Subcutaneous abdominal adipose tissue (tissue), 5 donors: ENCODE data around the gene SLC25A39.
A peak's percentile ranks its signal among the peaks of the same experiment; 100 is the strongest.
"Not testable (repeated sequence)": the region's sequence is repeated elsewhere in the genome, so short reads cannot be mapped to it uniquely, and the experiment has no call there.

ENCODE experiments used
- H3K27ac ChIP-seq: one replicate; pipeline ENCODE4 v1.7.0; 2013; ENCODE audit warnings: low read depth, mild to moderate bottlenecking, inconsistent platforms, low read length, moderate library complexity
- H3K27me3 ChIP-seq, 5 donors: one replicate each; pipeline ENCODE4 v1.7.0; 2013; ENCODE audit warnings: low read length in 5 of 5, inconsistent platforms in 1 of 5; ENCODE audit not compliant: control insufficient read depth in 5 of 5, insufficient read depth in 4 of 5
- H3K36me3 ChIP-seq, 5 donors: one replicate each; pipeline ENCODE4 v1.7.0; 2013; ENCODE audit warnings: low read length in 5 of 5; ENCODE audit not compliant: control insufficient read depth in 5 of 5, insufficient read depth in 5 of 5
- H3K4me1 ChIP-seq, 5 donors: one replicate each; pipeline ENCODE4 v1.7.0; 2013; ENCODE audit warnings: low read length in 5 of 5, mild to moderate bottlenecking in 3 of 5, moderate library complexity in 1 of 5; ENCODE audit not compliant: control insufficient read depth in 5 of 5, insufficient read depth in 5 of 5
- H3K4me3 ChIP-seq, 5 donors: one replicate each; pipeline ENCODE4 v1.7.0; 2013; ENCODE audit warnings: low read length in 5 of 5, low read depth in 1 of 5
- H3K9ac ChIP-seq, 5 donors: one replicate each; pipeline ENCODE4 v1.7.0; 2013; ENCODE audit warnings: low read length in 5 of 5, mild to moderate bottlenecking in 4 of 5, moderate library complexity in 3 of 5
- H3K9me3 ChIP-seq, 5 donors: one replicate each; pipeline ENCODE4 v1.7.0; 2013; ENCODE audit warnings: low read length in 5 of 5; ENCODE audit not compliant: control insufficient read depth in 5 of 5
- donor health status: healthy.
- donor health status: healthy.
- donor health status: healthy.
- donor health status: healthy.
- donor health status: healthy.

The SLC25A39 gene

GRCh38 chr17:44348234-44348987 lies 23.8 kb upstream of the SLC25A39 start:
- H3K27ac ChIP-seq: no peak overlapping the region
- peaks cover 4 to 36% (median 29%) of the 10 kb centered on the region in 5 donors for H3K4me1 ChIP-seq
- H3K36me3 ChIP-seq: peaks cover 0 to 50% (median 46%) of the 10 kb centered on the region in 5 donors
- no peaks in the 10 kb centered on the region for H3K27me3 ChIP-seq
- no peaks in the 10 kb centered on the region for H3K9me3 ChIP-seq
- H3K4me3 ChIP-seq: no peak overlapping the region
- no peak overlapping the region for H3K9ac ChIP-seq

GRCh38 chr17:44347206-44348055 lies 22.8 kb upstream of the SLC25A39 start:
- H3K4me3 ChIP-seq, H3K27me3 ChIP-seq, H3K9me3 ChIP-seq, H3K27ac ChIP-seq, H3K9ac ChIP-seq: not testable (repeated sequence)
- peaks cover 0 to 42% (median 39%) of the 10 kb centered on the region in 5 donors for H3K36me3 ChIP-seq
- H3K4me1 ChIP-seq: peaks cover 4 to 36% (median 29%) of the 10 kb centered on the region in 5 donors

GRCh38 chr17:44346064-44346844 lies 21.6 kb upstream of the SLC25A39 start:
- no peaks in the 10 kb centered on the region for H3K9me3 ChIP-seq
- H3K36me3 ChIP-seq: peaks cover 0 to 30% (median 28%) of the 10 kb centered on the region in 5 donors
- H3K27me3 ChIP-seq: no peaks in the 10 kb centered on the region
- H3K4me1 ChIP-seq: peaks cover 4 to 36% (median 29%) of the 10 kb centered on the region in 5 donors
- peak overlapping the region; percentile 84 for H3K27ac ChIP-seq
- peak overlapping the region; percentile 84 to 97 (median 86) for H3K4me3 ChIP-seq
- H3K9ac ChIP-seq: peak overlapping the region in 4 of 5 donors; percentile 82 to 92 (median 90)

- no peaks in the 10 kb centered on the region for H3K9me3 ChIP-seq
- H3K27ac ChIP-seq: peak overlapping the region; percentile 84
- H3K4me3 ChIP-seq: peak overlapping the region; percentile 84 to 97 (median 86)
- H3K9ac ChIP-seq: peak overlapping the region; percentile 29 to 92 (median 89)
- peaks cover 0 to 23% (median 20%) of the 10 kb centered on the region in 5 donors for H3K36me3 ChIP-seq
- H3K27me3 ChIP-seq: peaks cover 0 to 2% (median 0%) of the 10 kb centered on the region in 5 donors
- peaks cover 4 to 36% (median 29%) of the 10 kb centered on the region in 5 donors for H3K4me1 ChIP-seq
Observed at GRCh38 chr17:44345454-44346026, 20.9 kb upstream of the SLC25A39 start.

- Histone ChIP-seq H3K4me3 (peak within 1 kb of the TSS; percentile 84 to 97 (median 86)), H3K27ac (peak within 1 kb of the TSS; percentile 84), H3K4me1 (peaks cover 4 to 36% (median 29%) of the 10 kb centered on the region in 5 donors)
Observed at GRCh38 chr17:44344939-44345453, 20.4 kb upstream of the SLC25A39 start, which contains the start of gene GRN. Gene GRN (plus strand): TSS chr17:44345302. CDS start chr17:44349165, 3,863 bp downstream.

GRCh38 chr17:44343510-44344209 lies 19.0 kb upstream of the SLC25A39 start:
- Histone ChIP-seq H3K36me3 (peaks cover 0 to 4% (median 3%) of the 10 kb centered on the region in 5 donors), H3K9ac (no peak overlapping the region), H3K27ac (no peak overlapping the region)

More at GRCh38 chr17:44344939-44345453, 20.4 kb upstream of the SLC25A39 start, which contains the start of gene GRN:
- Histone ChIP-seq H3K36me3 (peaks cover 0 to 18% (median 16%) of the 10 kb centered on the region in 5 donors), H3K9me3 (no peaks in the 10 kb centered on the region), H3K27me3 (peaks cover 0 to 2% (median 0%) of the 10 kb centered on the region in 5 donors), H3K9ac (peak within 1 kb of the TSS; percentile 29 to 92 (median 89))

GRCh38 chr17:44340553-44340952 lies 15.9 kb upstream of the SLC25A39 start:
- not testable (repeated sequence) for H3K27ac ChIP-seq, H3K4me3 ChIP-seq, H3K27me3 ChIP-seq

More at GRCh38 chr17:44343510-44344209, 19.0 kb upstream of the SLC25A39 start:
- Histone ChIP-seq H3K9me3 (no peaks in the 10 kb centered on the region), H3K27me3 (peaks cover 0 to 3% (median 0%) of the 10 kb centered on the region in 5 donors), H3K4me3 (no peak overlapping the region), H3K4me1 (peaks cover 4 to 27% (median 25%) of the 10 kb centered on the region in 5 donors)

GRCh38 chr17:44338702-44339101 lies 14.1 kb upstream of the SLC25A39 start:
- Histone ChIP-seq H3K9ac (no peak overlapping the region), H3K9me3 (no peaks in the 10 kb centered on the region), H3K36me3 (no peaks in the 10 kb centered on the region), H3K27ac (no peak overlapping the region), H3K4me3 (no peak overlapping the region), H3K27me3 (peaks cover 0 to 8% (median 0%) of the 10 kb centered on the region in 5 donors), H3K4me1 (peaks cover 0 to 10% (median 0%) of the 10 kb centered on the region in 5 donors)

More at GRCh38 chr17:44340553-44340952, 15.9 kb upstream of the SLC25A39 start:
- H3K4me1 ChIP-seq: peaks cover 0 to 17% (median 11%) of the 10 kb centered on the region in 5 donors
- not testable (repeated sequence) for H3K9ac ChIP-seq, H3K36me3 ChIP-seq, H3K9me3 ChIP-seq
